ENCODE measurements around the gene FEN1. TPM values are rescaled to one million over a fixed set of nuclear protein-coding genes. Genes with fewer than 3 reads are reported as not detected.

FEN1 gene
- total RNA-seq, 1 experiment from 2014 or later, result 21.5 TPM

GRCh38 chr11:61803889-61804647 is 11.4 kb downstream of the FEN1 start:
- no peaks in the 10 kb centered on the region for H3K9me3 Mint-ChIP-seq (ENCODE audit: unreplicated experiment)
- no peak for DNase-seq (ENCODE audit: unreplicated experiment)
- H3K4me1 Mint-ChIP-seq (ENCODE audit: insufficient read depth, unreplicated experiment), result no peaks in the 10 kb centered on the region
- no peak overlapping the region for H3K27ac Mint-ChIP-seq (ENCODE audit: low read depth, unreplicated experiment)
- TF ChIP-seq CTCF (IDR thresholded peaks at IDR 0.05; ENCODE audit: unreplicated experiment), result no peak
- no peaks in the 10 kb centered on the region for H3K27me3 Mint-ChIP-seq (ENCODE audit: insufficient read depth, unreplicated experiment)
- peaks cover 46% of the 10 kb centered on the region for H3K36me3 Mint-ChIP-seq (ENCODE audit: insufficient read depth, unreplicated experiment)
- no peak overlapping the region for H3K4me3 Mint-ChIP-seq (ENCODE audit: unreplicated experiment)
- POLR2A ChIA-PET, result no interaction called here
- CTCF ChIA-PET, result interaction anchor here (0.6 to 1.6 kb wide), 3 partner anchors 95 to 303 kb away, joined by 4 to 6 read pairs (median 4); no protein-coding TSS in a partner anchor
- intact Hi-C loops (cut with micrococcal nuclease), result no loop called here
- BruUV-seq (replicated peaks), result no TSS peak

GRCh38 chr11:61805146-61805545 is 12.4 kb downstream of the FEN1 start:
- POLR2A ChIA-PET, result no interaction called here
- CTCF ChIA-PET, result interaction anchor here (0.7 to 3.6 kb wide), 5 partner anchors 8 to 304 kb away, joined by 3 to 47 read pairs (median 3); no protein-coding TSS in a partner anchor
- Mint-ChIP-seq H3K4me3 (ENCODE audit: unreplicated experiment) (no peak overlapping the region), H3K4me1 (ENCODE audit: insufficient read depth, unreplicated experiment) (no peaks in the 10 kb centered on the region), H3K27ac (ENCODE audit: low read depth, unreplicated experiment) (no peak overlapping the region), H3K9me3 (ENCODE audit: unreplicated experiment) (no peaks in the 10 kb centered on the region), H3K36me3 (ENCODE audit: insufficient read depth, unreplicated experiment) (peaks cover 46% of the 10 kb centered on the region), H3K27me3 (ENCODE audit: insufficient read depth, unreplicated experiment) (no peaks in the 10 kb centered on the region)
- no TSS peak for BruUV-seq (replicated peaks)
- intact Hi-C loops (cut with micrococcal nuclease), result no loop called here
- TF ChIP-seq CTCF (IDR thresholded peaks at IDR 0.05; ENCODE audit: unreplicated experiment), result no peak
- no peak for DNase-seq (ENCODE audit: unreplicated experiment)

GRCh38 chr11:61806785-61807184 is 14.1 kb downstream of the FEN1 start:
- Mint-ChIP-seq H3K27me3 (ENCODE audit: insufficient read depth, unreplicated experiment) (no peaks in the 10 kb centered on the region), H3K9me3 (ENCODE audit: unreplicated experiment) (no peaks in the 10 kb centered on the region), H3K27ac (ENCODE audit: low read depth, unreplicated experiment) (no peak overlapping the region), H3K36me3 (ENCODE audit: insufficient read depth, unreplicated experiment) (peaks cover 55% of the 10 kb centered on the region), H3K4me3 (ENCODE audit: unreplicated experiment) (no peak overlapping the region), H3K4me1 (ENCODE audit: insufficient read depth, unreplicated experiment) (peaks cover under 1% of the 10 kb centered on the region)
- no peak for TF ChIP-seq CTCF (IDR thresholded peaks at IDR 0.05; ENCODE audit: unreplicated experiment)
- ChIA-PET CTCF (interaction anchor here (0.5 to 3.6 kb wide), 6 partner anchors 10 to 275 kb away, joined by 3 to 47 read pairs (median 6); no protein-coding TSS in a partner anchor), POLR2A (interaction anchor here (0.6 kb wide), 1 partner anchor 96 kb away, joined by 3 read pairs; no protein-coding TSS in a partner anchor)
- DNase-seq (ENCODE audit: unreplicated experiment), result no peak
- no TSS peak for BruUV-seq (replicated peaks)
- intact Hi-C loops (cut with micrococcal nuclease), result no loop called here

GRCh38 chr11:61810671-61811175 is 18.0 kb downstream of the FEN1 start:
- Mint-ChIP-seq H3K9me3 (ENCODE audit: unreplicated experiment) (no peaks in the 10 kb centered on the region), H3K4me3 (ENCODE audit: unreplicated experiment) (no peak overlapping the region), H3K36me3 (ENCODE audit: insufficient read depth, unreplicated experiment) (peaks cover 55% of the 10 kb centered on the region), H3K4me1 (ENCODE audit: insufficient read depth, unreplicated experiment) (peaks cover 14% of the 10 kb centered on the region), H3K27me3 (ENCODE audit: insufficient read depth, unreplicated experiment) (no peaks in the 10 kb centered on the region), H3K27ac (ENCODE audit: low read depth, unreplicated experiment) (no peak overlapping the region)
- no TSS peak for BruUV-seq (replicated peaks)
- ChIA-PET POLR2A (interaction anchor here (0.6 kb wide), 1 partner anchor 350 kb away, joined by 3 read pairs; no protein-coding TSS in a partner anchor), CTCF (interaction anchor here (0.5 to 2.3 kb wide), 2 partner anchors 14 to 136 kb away, joined by 4 to 20 read pairs; no protein-coding TSS in a partner anchor)
- no peak for TF ChIP-seq CTCF (IDR thresholded peaks at IDR 0.05; ENCODE audit: unreplicated experiment)
- no peak for DNase-seq (ENCODE audit: unreplicated experiment)
- intact Hi-C loops (cut with micrococcal nuclease), result no loop called here

Measured in MCF 10A (cell line).